Measurements from ENCODE around the gene MORN1.
A peak's percentile ranks its signal among the peaks of the same experiment; 100 is the strongest.

DNA sequence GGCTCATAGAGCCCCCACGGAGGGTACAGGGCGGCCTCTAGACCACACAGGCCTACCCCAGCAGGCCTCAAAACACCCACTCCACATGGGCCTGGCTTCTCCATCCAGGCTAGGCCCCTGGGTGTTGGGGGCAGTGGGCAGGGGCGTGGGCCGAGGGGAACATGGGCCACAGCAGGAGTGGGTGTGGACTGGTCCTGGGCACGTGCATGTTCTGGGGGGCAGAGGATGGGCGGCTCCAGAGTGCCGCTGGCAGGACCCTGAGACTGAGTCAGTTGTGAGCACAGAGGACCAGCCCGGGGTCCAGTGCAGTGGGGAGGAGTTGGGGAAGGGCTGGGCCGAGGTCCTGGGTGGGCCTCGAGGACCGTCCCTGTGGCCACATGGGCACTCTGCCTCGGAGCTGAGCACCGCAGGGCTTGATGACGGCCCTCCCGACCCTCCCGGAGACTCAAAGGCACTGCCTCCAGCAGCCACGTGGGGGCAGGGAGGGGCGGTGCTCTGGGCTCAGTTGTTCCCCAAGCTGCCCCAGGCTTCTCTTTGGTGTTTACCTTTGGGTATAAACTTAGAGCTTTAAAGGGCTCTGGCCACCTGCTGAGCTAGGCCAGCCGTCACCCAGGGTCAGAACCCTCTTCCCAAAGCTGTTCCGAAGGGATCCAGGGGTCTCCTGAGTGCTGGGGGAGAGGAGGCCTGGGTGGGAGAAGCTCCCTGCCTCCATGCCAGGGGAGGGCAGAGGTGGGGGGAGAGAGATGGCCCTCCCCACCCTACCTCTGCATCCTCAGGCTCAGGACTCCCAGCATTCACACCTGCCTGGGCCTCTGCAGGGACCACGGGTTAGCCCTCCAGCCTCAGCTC is 79.9 kb downstream of the MORN1 start:
- TF ChIP-seq, protein P1, sequence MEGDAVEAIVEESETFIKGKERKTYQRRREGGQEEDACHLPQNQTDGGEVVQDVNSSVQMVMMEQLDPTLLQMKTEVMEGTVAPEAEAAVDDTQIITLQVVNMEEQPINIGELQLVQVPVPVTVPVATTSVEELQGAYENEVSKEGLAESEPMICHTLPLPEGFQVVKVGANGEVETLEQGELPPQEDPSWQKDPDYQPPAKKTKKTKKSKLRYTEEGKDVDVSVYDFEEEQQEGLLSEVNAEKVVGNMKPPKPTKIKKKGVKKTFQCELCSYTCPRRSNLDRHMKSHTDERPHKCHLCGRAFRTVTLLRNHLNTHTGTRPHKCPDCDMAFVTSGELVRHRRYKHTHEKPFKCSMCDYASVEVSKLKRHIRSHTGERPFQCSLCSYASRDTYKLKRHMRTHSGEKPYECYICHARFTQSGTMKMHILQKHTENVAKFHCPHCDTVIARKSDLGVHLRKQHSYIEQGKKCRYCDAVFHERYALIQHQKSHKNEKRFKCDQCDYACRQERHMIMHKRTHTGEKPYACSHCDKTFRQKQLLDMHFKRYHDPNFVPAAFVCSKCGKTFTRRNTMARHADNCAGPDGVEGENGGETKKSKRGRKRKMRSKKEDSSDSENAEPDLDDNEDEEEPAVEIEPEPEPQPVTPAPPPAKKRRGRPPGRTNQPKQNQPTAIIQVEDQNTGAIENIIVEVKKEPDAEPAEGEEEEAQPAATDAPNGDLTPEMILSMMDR (IDR thresholded peaks at IDR 0.05), result peak; percentile 30 to 50 (median 47)
- TF ChIP-seq POLR2AphosphoS5 (IDR thresholded peaks at IDR 0.05), result no peak
